Dedifferentiated amniotic fluid mesenchymal stem cell (primary cell): ENCODE measurements around the gene TMEM175.

Experiments used
- DNase-seq: peaks from one replicate; pipeline ENCODE4 v3.0.0-alpha.2; 2016; ENCODE audit errors: extremely low spot score

TMEM175 gene

GRCh38 chr4:1003271-1004070 is 71.2 kb downstream of the TMEM175 start:
- no peak for DNase-seq

GRCh38 chr4:1004071-1004418 is 71.8 kb downstream of the TMEM175 start:
- no peak for DNase-seq

- DNase-seq: no peak
Measured at GRCh38 chr4:1004557-1005485, 72.6 kb downstream of the TMEM175 start.

- DNase-seq: no peak
Measured at GRCh38 chr4:1006856-1007255, 74.6 kb downstream of the TMEM175 start.
